Hindlimb muscle (tissue), 1 donor: ENCODE results near the gene HEG1. TPM values are rescaled to one million over a fixed set of nuclear protein-coding genes. Genes with fewer than 3 reads are reported as not detected.
"Not testable (repeated sequence)": the region's sequence is repeated elsewhere in the genome, so short reads cannot be mapped to it uniquely, and the experiment has no call there.

ENCODE experiments used
- DNase-seq: peaks from one replicate; pipeline ENCODE4 v3.0.0-alpha.2; 2013
- polyA plus RNA-seq: library from polyadenylated mRNA; unstranded; fragments of 120-200 nt; gene quantifications from one replicate; pipeline ENCODE4 v1.2.1, GENCODE V29; 2013; ENCODE audit not compliant: insufficient read length

HEG1 gene, protein sequence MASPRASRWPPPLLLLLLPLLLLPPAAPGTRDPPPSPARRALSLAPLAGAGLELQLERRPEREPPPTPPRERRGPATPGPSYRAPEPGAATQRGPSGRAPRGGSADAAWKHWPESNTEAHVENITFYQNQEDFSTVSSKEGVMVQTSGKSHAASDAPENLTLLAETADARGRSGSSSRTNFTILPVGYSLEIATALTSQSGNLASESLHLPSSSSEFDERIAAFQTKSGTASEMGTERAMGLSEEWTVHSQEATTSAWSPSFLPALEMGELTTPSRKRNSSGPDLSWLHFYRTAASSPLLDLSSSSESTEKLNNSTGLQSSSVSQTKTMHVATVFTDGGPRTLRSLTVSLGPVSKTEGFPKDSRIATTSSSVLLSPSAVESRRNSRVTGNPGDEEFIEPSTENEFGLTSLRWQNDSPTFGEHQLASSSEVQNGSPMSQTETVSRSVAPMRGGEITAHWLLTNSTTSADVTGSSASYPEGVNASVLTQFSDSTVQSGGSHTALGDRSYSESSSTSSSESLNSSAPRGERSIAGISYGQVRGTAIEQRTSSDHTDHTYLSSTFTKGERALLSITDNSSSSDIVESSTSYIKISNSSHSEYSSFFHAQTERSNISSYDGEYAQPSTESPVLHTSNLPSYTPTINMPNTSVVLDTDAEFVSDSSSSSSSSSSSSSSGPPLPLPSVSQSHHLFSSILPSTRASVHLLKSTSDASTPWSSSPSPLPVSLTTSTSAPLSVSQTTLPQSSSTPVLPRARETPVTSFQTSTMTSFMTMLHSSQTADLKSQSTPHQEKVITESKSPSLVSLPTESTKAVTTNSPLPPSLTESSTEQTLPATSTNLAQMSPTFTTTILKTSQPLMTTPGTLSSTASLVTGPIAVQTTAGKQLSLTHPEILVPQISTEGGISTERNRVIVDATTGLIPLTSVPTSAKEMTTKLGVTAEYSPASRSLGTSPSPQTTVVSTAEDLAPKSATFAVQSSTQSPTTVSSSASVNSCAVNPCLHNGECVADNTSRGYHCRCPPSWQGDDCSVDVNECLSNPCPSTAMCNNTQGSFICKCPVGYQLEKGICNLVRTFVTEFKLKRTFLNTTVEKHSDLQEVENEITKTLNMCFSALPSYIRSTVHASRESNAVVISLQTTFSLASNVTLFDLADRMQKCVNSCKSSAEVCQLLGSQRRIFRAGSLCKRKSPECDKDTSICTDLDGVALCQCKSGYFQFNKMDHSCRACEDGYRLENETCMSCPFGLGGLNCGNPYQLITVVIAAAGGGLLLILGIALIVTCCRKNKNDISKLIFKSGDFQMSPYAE (N-terminal part only)
- polyA plus RNA-seq: 27.2 TPM

DNA sequence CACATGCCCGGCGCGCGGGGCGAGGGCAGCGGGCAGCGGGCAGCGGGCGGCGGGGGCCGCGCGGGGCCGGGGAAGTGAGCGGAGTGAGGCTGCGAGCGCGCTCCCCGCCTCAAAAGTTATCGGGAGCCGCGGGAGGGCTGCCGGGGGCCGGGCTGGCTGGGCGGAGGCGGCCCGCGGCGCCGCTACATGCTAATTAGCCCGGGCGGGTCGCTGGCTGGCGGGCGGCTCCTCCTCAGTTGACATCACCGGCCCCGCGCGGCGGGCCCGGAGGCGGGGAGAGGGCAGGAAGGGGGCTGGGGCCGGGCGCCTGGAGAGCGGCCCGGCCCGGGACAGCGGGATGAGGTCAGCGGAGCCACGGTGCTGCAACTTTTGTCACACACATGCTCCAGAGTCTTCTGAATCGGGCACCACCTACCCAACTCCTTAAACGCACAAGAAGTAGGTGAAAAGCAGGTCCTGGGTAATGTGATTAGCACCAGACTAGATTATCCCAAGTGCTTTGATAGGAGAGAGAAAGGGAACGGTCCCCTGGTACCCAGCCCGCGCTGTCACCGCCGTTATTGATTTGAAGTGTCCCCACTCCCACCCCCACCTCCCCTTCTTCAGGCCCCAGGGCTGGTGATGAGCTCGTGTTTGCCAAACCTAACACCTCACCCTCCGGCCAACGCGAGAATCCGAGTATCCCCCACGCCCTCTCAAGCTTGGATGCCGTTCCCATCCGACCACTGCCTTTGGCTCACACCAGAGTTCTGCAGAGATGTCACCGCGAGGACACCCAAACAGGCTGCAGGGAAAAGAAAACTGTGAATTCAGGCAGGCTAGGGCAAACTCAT is at the start of gene HEG1:
Gene HEG1 (minus strand): TSS at position 85 of the 833 bp plus-strand sequence. CDS start 107 bp downstream, outside the sequence.
- peak; percentile 85 for DNase-seq

DNA sequence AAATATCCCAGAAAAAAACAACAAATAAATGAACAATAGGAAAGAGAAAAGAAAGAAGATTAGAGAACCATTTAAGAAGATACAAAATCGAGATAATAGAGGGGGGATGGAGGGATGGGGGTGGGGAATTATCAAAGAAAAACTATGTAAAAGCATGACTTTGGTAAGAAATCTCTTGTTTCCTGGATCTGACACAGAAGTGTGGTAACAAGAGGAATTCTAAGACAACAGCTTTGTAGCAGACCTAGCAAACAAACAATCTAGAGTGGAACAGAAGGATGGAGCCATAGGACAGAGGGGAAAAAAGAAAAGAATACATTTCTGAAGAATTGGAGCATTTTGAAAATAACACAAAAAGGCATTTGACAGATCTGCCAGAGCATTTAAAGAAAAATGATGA is 49.3 kb upstream of the HEG1 start:
- DNase-seq: no peak

DNA sequence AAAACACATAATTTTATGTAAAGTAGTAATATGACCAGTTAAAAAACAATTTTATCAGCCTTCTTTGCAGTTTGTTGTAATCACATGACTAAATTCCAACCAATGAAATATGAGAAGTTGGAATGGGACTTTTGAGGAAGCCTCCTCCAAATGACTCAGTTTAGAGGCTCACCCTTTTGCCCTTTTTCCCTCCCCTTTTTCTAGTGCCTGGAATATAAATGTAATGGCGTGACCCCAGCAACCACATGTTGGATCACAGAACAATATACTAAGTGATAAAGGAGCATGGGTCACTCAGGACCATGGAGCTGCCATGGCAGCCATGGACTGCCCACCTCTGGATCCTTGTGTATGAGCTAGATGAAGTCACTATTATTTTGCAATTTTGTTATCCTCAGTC is 48.8 kb upstream of the HEG1 start:
- DNase-seq: no peak

DNA sequence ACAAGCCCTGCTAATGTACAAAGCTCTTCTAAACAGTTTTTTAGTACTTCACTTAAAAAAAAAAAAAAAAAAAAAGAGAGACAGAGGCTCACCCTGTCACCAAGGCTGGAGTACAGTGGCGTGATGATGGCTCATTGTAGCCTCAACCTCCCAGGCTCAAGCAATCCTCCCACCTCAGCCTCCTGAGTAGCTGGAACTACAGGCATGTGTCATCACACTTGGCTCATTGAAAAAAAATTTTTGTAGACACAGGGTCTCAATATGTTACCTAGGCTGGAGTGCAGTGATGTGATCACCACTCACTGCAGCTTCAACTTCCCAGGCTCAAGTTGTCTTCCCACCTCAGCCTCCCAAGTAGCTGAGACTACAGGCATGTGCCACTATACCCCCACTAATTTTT is 47.6 kb upstream of the HEG1 start:
- no peak for DNase-seq

DNA sequence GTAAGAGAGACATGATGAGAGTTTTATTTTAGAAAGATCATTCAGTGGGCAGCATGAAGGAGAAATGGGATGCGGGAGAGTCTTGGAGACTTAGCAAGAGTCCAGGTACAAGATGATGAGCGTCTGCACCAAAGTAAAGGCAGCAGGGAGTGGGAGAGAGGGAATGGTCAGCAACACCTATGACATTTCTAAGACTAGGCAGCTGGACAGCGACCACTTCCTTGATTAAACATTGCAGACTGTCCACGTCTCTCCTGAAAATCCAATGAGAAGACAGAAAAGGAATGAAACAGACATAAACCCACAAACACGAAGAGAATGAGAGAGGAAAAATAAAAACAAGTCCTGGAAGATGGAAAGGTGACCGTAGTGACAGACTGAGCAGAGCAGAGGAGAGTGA is 46.7 kb upstream of the HEG1 start:
- no peak for DNase-seq

DNA sequence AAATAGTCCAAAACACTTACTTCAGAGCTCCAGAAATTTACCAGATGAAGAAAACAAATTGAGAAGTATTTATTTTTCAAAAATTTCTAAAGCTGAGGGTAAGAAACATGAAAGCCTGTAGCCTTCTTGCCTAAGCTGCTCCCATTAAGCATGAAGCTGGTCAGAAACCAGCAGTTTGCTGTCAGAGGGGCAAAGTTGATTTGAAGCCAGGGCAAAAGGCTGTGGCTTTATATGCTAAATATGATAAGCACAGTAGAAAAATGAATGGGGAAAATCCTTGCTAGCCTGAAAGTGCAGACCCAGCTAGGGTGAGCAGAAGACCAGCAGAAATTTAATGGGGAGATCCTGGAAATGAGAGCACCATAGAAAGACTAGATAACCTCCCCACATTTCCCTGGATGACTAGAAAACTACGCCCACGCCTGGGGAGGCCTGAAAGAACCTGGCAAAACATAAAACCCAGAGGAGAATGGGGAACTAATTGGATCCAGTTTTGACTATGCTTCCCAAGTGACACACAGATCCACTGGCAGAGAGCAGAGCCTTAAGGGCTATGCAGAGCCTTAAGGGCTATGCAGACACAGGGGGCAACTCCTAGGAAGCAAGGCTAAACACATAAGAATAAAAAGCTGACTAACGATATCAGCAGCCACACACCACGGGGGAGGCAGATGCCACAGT is 43.0 kb upstream of the HEG1 start:
- DNase-seq: no peak

DNA sequence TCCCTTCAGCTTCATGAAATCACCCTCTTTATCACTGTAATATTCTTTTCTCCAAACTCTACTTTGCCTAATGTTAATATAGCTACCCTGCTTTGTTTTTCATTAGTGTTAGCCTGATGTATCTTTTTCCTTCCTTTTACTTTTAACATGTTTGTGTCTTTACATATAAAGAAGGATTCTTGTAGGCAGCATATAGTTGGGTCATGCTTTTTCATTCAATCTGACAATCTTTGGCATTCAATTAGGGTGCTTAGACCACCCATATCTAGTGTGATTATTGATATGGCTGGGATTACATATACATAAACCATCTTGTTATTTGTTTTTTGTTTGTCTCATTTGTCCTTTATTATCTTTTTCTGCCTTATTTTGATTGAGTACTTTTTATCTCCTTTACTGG is 34.9 kb upstream of the HEG1 start:
- no peak for DNase-seq

DNA sequence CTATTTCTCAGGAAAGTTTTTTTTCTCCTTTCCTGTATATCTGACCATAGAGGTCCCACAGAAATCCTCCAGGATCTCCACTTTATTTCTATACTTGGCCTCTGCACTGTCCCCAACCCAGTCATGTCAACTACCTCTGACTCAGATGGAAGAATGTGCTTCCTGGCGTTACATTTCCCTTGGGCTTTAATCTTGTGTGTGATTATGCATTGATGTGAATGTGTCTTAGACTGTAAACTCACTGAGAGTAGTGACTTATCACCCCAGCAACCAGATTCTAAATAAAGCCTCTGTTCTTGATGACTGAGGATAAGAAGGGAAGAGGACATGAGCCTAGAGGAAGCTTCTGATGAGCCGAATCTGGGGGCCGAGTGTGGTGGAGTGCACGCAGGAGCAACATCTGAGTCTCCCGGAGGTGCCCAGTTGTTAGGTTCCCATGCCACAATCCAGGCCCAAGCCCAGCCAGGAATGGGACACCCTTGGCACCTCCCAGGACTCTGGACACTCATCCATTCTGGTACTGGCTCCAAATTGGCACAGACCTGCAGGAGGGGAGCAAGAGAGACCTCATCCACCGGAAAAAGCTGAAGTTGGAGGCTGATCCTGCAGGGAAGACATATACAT is 32.1 kb upstream of the HEG1 start:
- no peak for DNase-seq

DNA sequence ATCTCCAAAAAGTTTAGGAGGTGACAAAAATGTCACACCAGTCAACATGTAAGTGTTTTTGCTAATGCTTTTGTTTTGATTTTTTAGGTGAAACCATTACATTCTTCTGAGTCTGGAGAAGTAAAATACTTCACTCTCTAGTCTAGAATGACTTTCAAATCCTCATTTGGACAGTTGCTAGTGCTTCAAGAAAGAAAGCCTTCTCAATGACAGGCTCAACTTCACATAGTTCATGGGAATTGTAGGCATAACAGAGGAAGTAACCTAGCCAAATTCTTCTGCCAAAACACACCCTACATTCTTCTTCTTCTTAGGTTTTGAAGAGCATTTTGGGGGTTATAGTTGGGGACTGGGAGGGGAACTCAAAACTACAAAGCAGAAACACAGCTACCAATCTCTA is 29.4 kb upstream of the HEG1 start:
- DNase-seq: no peak

DNA sequence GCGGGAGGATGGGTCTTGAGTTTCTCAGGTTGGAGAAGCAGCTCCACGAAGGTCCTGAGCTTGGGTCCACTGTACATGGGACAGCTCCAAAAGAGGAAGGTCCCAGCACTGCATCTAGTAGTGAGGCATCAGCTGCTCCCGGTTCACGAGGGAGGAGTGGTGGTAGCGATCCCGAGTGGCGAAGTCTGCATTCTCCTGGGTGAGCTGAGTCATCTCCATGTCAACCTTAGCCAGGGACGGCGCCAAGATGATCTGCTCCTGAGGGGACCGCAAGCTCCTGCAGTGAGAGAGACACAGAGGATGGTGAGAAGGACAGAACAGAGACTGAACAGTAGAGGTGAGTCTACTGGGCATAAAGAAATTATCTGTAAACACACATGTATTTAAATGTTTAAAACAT is 28.0 kb upstream of the HEG1 start:
- no peak for DNase-seq

DNA sequence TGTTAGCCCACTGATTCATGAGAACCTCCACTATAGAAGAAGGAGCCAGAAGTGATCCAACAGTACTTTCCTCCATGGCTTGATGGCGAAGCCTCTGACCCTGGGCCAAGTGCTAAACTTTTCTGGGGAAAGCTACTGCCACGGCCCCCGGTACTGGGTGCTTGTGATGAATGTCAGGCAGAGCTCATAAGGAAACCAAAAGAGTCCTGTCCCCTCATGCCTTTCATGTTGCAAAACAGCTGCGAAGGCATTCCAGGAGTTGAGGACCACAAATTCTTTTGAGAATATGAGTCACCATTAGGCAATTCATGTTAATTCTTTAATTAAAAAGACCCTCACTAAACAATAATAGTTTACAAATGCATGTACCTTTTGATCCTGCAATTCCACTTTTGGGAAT is 26.5 kb upstream of the HEG1 start:
- DNase-seq: not testable (repeated sequence)

DNA sequence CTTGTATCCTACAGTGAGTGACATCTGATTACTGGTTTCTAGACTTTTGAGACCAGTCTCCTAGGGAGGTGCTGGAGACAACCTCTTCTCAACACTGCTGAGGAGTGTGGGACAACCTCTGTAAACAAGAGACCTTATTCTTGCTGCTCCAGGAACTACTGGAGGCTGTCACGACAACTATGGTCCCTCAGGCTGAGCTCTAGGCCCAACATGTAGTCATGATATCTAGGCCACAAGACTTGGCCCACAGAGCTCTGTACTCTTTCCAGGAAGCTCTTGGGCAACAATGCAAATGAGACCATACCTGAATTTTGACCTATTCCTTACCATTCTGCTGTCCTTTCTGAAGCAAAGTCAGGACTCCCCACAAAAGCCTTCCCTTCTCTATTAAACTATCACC is 24.3 kb upstream of the HEG1 start:
- no peak for DNase-seq

DNA sequence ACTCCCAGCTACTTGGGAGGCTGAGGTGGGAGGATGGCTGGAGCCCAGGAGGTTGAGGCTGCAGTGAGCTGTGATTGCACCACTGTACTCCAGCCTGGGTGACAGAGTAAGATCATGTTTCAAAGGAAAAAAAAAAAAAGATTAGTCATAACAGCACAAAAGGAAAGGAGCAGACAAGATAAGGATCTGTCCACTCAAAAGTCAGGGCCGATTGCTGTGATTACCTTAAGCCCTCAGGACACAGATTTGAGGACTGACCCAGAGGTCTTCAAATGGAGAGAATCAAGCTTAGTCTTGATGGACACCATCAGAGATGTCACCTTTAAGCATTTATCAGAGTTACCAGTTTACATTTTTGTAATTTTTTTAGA is 23.9 kb upstream of the HEG1 start:
- DNase-seq: no peak

DNA sequence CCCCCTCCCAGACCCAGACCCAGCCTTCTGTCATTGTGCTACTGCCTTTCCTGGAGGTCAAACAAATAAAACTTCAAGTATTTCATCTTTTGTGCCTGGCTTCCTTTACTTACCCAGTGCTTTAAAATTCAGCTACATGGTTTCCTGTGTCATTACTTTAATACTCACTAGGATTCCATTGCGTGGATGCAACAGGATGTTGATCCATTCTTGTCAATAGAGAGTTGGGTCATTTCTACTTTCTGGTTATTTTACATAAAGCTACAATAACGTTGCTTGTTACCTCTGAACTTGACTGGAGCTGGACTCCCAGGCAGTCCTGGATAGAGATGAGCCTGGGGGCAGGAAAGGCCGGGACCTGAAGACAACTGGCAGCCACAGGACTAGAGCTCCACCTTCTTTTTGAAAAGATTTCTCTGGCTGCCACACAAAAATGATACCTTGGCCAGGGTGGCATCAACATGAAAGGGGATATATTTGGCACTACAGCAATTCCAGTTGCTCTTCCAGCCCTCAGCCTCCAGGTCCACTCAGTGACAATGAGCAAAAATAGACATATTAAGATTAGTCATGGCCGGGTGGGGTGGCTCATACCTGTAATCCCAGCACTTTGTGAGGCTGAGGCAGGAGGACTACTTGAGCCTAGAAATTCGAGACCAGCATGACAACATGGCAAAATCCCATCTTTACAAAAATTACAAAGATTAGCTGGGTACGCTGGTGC is 23.3 kb upstream of the HEG1 start:
- DNase-seq: no peak

DNA sequence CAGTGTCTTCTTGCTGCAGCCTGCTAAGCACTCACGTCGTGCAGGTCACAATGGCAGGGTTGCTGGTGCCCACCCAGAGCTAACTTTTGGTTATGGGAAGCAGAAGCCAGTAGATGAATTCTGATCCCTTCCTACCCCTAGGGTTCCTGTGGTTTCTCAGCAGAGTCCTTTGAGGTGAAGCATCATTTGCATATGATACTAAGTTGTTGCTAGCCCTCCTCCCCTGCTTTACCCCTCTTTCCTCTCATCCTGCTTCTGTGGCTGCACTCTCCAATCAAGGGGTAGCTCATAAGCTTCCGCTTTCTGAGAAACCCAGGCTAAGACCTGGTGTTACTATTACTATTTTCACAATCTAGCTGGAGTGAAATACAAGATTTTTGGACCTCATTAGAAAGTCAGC is 22.1 kb upstream of the HEG1 start:
- DNase-seq: no peak

DNA sequence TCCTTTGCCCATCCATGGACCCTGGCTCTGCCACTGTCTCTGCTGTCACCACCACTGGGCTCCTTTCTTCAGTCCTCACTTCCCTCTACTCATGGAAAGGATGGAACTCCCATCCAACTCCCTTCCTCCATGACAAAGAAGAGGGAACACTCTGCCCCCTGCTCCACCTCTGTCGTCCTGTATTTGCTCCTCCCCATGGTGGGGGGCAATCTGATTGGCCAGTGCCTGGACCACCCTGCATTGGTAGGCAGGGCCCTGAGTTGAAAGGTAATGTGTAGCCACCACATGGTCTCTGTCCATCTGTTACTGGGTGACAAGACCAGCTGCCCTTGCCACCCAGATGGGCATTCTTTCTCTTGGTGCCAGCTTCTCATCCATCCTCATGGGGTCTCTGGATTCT is 20.7 kb upstream of the HEG1 start:
- no peak for DNase-seq

DNA sequence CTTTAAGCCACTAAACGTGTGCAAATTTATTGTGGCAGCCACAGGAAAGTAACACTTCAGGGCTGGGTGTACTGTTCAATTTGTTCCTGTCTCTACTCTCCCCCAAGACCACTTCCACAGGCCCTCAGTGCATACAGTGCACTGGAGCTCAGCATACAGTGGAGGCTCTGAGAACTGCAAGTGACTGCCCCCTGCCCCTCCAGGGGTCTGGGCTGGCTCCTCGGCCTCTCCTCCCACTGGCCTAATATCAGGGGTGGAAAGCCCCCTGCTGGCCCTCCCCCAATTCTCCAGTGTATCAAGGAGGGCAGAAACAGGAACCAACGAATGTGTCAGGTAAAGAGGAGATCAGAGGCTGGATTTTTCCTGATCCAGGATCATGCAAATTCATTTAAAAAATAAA is 19.9 kb upstream of the HEG1 start:
- no peak for DNase-seq

DNA sequence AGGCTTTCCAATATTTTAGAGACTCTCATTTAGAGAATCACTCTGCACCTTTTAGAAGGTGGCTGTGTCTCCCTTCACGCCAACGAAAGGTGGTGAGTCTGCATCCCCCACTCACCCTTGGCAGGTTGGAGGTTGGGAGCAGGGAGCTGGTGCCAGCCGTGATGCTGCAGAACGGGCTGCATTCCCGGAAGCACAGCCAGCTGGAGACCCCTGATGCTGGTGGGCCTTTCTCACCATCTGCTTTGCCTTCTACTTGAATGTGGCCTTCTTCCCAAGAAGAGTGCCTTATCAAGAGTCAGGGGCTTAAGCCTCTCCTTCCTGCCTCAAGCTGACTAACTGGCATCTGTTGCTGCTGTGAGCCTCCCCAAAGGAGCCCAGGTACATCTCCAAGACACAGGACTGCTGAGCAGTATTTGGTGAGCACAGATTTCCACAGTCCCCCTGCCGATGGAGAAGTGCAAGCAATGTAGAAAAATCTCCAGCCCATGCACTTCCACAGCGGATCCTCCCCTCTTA is 17.7 kb upstream of the HEG1 start:
- DNase-seq: no peak

DNA sequence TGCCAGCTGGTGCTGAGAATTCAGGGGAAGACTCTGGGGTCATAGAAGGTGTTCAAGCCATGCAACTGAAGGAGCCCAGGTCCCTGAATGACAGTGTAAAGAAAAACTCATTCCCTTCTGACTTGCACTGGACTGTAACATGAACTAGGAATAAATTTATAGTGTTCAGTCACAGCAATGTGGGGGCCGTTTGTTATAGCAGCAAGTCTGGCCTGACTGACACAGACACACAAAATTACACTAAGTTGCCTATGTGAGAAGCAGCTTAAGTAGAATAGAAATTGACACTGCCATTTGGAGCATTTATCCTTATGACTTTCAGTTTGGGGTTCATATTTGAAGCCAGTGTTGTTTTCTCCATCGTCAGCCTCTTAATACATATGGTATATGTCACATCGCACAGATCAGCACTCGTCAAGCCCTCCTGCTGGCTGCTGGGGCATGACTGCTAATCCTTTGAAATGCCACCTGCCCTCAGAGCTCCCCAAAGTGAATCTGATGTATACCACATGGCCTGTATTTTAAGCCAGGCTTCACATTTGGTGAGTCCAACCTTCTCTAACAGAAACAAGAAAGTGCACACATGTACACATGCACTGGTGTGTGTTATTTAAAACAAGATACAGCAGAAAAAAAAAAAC is 17.1 kb upstream of the HEG1 start:
- no peak for DNase-seq
